Measurements from ENCODE around the gene KCNJ1.

KCNJ1 gene

GRCh38 chr11:128819198-128819597 is 47.9 kb downstream of the KCNJ1 start:
- no peak for DNase-seq

- DNase-seq, result peak; percentile 83
Observed at GRCh38 chr11:128814856-128815705, 52.0 kb downstream of the KCNJ1 start.

GRCh38 chr11:128813729-128814128 is 53.4 kb downstream of the KCNJ1 start:
- no peak for DNase-seq

- DNase-seq, result no peak
Observed at GRCh38 chr11:128810784-128811514, 56.1 kb downstream of the KCNJ1 start.

- DNase-seq, result no peak
Observed at GRCh38 chr11:128809128-128809527, 58.0 kb downstream of the KCNJ1 start.

GRCh38 chr11:128807909-128808308 is 59.2 kb downstream of the KCNJ1 start:
- no peak for DNase-seq

- DNase-seq, result no peak
Observed at GRCh38 chr11:128806506-128807261, 60.4 kb downstream of the KCNJ1 start.

- DNase-seq, result no peak
Observed at GRCh38 chr11:128804481-128804880, 62.6 kb downstream of the KCNJ1 start.

GRCh38 chr11:128803449-128804245 is 63.4 kb downstream of the KCNJ1 start:
- no peak for DNase-seq

- no peak for DNase-seq
Observed at GRCh38 chr11:128803011-128803410, 64.1 kb downstream of the KCNJ1 start.

- no peak for DNase-seq
Observed at GRCh38 chr11:128802358-128802981, 64.6 kb downstream of the KCNJ1 start.

- DNase-seq, result no peak
Observed at GRCh38 chr11:128800871-128801417, 66.2 kb downstream of the KCNJ1 start.

- no peak for DNase-seq
Observed at GRCh38 chr11:128796270-128796669, 70.8 kb downstream of the KCNJ1 start.

GRCh38 chr11:128790196-128790595 is 76.9 kb downstream of the KCNJ1 start:
- peak; percentile 85 for DNase-seq

GRCh38 chr11:128789497-128790150 is 77.5 kb downstream of the KCNJ1 start:
- DNase-seq, result no peak

All from femur (tissue), 1 donor.